PC-3 (cell line): Measurements from ENCODE around the gene PXT1. TPM values are rescaled to one million over a fixed set of nuclear protein-coding genes. Genes with fewer than 3 reads are reported as not detected.

Experiments
- ATAC-seq: fragments of 200-7000 bp; cut with Tn5 transposase; 2 replicates; pipeline ENCODE4 v1.9.1; 2020; ENCODE audit warnings: mild to moderate bottlenecking, moderate library complexity
- BruUV-seq: library from RNA; stranded (reverse); fragments of 400-500 nt; replicated peaks from 2 replicates; lab custom pipeline; 2021; lab: Mats Ljungman, UMichigan
- CTCF ChIA-PET: fragments of 300-600 bp; sonication (Branson Sonifier 250); formaldehyde crosslinking; loops from one replicate; lab custom pipeline; 2022; ENCODE audit warnings: antibody characterized with exemption; lab: Charles Lee
- POLR2A ChIA-PET: fragments of 300-600 bp; sonication (Branson Sonifier 250); formaldehyde crosslinking; loops from one replicate; lab custom pipeline; 2022; ENCODE audit warnings: antibody characterized with exemption; ENCODE audit not compliant: unreplicated experiment; lab: Charles Lee
- DNase-seq: peaks from one replicate; pipeline ENCODE4 v3.0.0-alpha.2; 2015
- H2AFZ ChIP-seq: fragments of 300-600 bp; sonication (generic); 2 replicates; pipeline ENCODE4 v1.6.0; 2016; ENCODE audit warnings: antibody characterized with exemption, low read length
- H3F3A ChIP-seq: fragments of 300-600 bp; sonication (generic); one replicate; pipeline ENCODE4 v1.6.0; 2017; ENCODE audit warnings: antibody characterized with exemption, low read length, control low read depth, mild to moderate bottlenecking; ENCODE audit not compliant: unreplicated experiment
- H3K27ac ChIP-seq: fragments of 300-600 bp; sonication (generic); 2 replicates; pipeline ENCODE4 v1.5.1; 2016; ENCODE audit warnings: mild to moderate bottlenecking, low read length
- H3K27me3 ChIP-seq: fragments of 300-600 bp; sonication (generic); 2 replicates; pipeline ENCODE4 v1.6.1; 2016; ENCODE audit warnings: low read length, mixed read lengths
- H3K36me3 ChIP-seq: fragments of 300-600 bp; sonication (generic); 2 replicates; pipeline ENCODE4 v1.6.1; 2016; ENCODE audit warnings: low read depth, mixed run types, low read length, mixed read lengths
- H3K4me1 ChIP-seq: fragments of 300-600 bp; sonication (generic); 2 replicates; pipeline ENCODE4 v1.5.1; 2016; ENCODE audit warnings: low read length; ENCODE audit not compliant: insufficient read depth
- H3K4me2 ChIP-seq: fragments of 300-600 bp; sonication (generic); 2 replicates; pipeline ENCODE4 v1.6.0; 2016; ENCODE audit warnings: low read length
- H3K4me3 ChIP-seq: fragments of 300-600 bp; sonication (generic); 2 replicates; pipeline ENCODE4 v1.5.1; 2016; ENCODE audit warnings: mild to moderate bottlenecking, low read length, mixed read lengths
- H3K79me2 ChIP-seq: fragments of 300-600 bp; sonication (generic); 2 replicates; pipeline ENCODE4 v1.6.1; 2017; ENCODE audit warnings: low read length, mixed read lengths
- H3K9ac ChIP-seq: fragments of 300-600 bp; sonication (generic); 2 replicates; pipeline ENCODE4 v1.6.0; 2016; ENCODE audit warnings: mild to moderate bottlenecking, low read length
- H3K9me2 ChIP-seq: fragments of 300-600 bp; sonication (generic); replicated peaks from 2 replicates; pipeline ENCODE4 v1.6.1; 2016; ENCODE audit warnings: mixed run types, low read length, mixed read lengths
- H3K9me3 ChIP-seq: fragments of 300-600 bp; sonication (generic); 2 replicates; pipeline ENCODE4 v1.6.1; 2016; ENCODE audit warnings: low read length, mixed read lengths
- H4K20me1 ChIP-seq: fragments of 300-600 bp; sonication (generic); 2 replicates; pipeline ENCODE4 v1.6.1; 2016; ENCODE audit warnings: low read length, mixed read lengths
- CTCF ChIP-seq: fragments of 300-600 bp; sonication (generic); conservative IDR thresholded peaks from 2 replicates; pipeline ENCODE4 v1.5.1; 2017; ENCODE audit warnings: antibody characterized with exemption, low read depth, mild to moderate bottlenecking, low read length
- EZH2 ChIP-seq: fragments of 300-600 bp; sonication (generic); IDR thresholded peaks from one replicate; pipeline ENCODE4 v1.6.1; 2017; ENCODE audit warnings: antibody characterized with exemption, mild to moderate bottlenecking, low read length; ENCODE audit not compliant: unreplicated experiment
- EZH2phosphoT487 ChIP-seq: fragments of 300-600 bp; sonication (generic); IDR thresholded peaks from 2 replicates; pipeline ENCODE4 v1.6.1; 2018; ENCODE audit warnings: mild to moderate bottlenecking, antibody characterized with exemption, low read length, borderline replicate concordance
- intact Hi-C: fragments of 100-400 bp; cut with micrococcal nuclease; formaldehyde crosslinking; loops from 2 replicates; pipeline ENCODE4 v1.9.0; 2023
- total RNA-seq: library from RNA; depleted of rRNA; stranded (reverse); fragments of >200 nt; gene quantifications from 2 replicates; pipeline ENCODE4 v1.2.3, GENCODE V29; 2014

The PXT1 gene
- total RNA-seq, 1 experiment from 2014 or later, result not detected

- intact Hi-C loops, result no loop called here
- H3K36me3 ChIP-seq, result peaks cover 11% of the 10 kb centered on the region
- ATAC-seq, result no peak
- BruUV-seq, result TSS peak; percentile 2
- no peak for DNase-seq
- H3K9ac ChIP-seq, result no peak overlapping the region
- peaks cover 74% of the 10 kb centered on the region for H3K79me2 ChIP-seq
- H3K4me1 ChIP-seq, result peaks cover 27% of the 10 kb centered on the region
- H3K4me3 ChIP-seq, result no peak overlapping the region
- no peaks in the 10 kb centered on the region for H3K27me3 ChIP-seq
- no peaks in the 10 kb centered on the region for H3K9me3 ChIP-seq
- no peaks in the 10 kb centered on the region for H3K9me2 ChIP-seq
- H3K27ac ChIP-seq, result no peak overlapping the region
- peaks cover 2% of the 10 kb centered on the region for H3F3A ChIP-seq
- H2AFZ ChIP-seq, result no peak overlapping the region
- TF ChIP-seq EZH2phosphoT487 (no peak), CTCF (no peak), EZH2 (no peak)
- no peak overlapping the region for H3K4me2 ChIP-seq
- CTCF ChIA-PET, result no interaction called here
- POLR2A ChIA-PET, result no interaction called here
- H4K20me1 ChIP-seq, result no peaks in the 10 kb centered on the region
These were observed 3.0 kb upstream of the PXT1 start for GRCh38 chr6:36445621-36446020.

- intact Hi-C loops, result loop anchor here (5.0 kb wide), 1 partner anchor 163 kb away; no protein-coding TSS in a partner anchor
These were observed 1.8 kb upstream of the PXT1 start for GRCh38 chr6:36444470-36444869.

More at GRCh38 chr6:36444470-36444869, 1.8 kb upstream of the PXT1 start:
- BruUV-seq, result no TSS peak
- TF ChIP-seq CTCF, result no peak
- TF ChIP-seq EZH2phosphoT487, result no peak
- TF ChIP-seq EZH2, result no peak
- ATAC-seq, result no peak
- no peaks in the 10 kb centered on the region for H3K9me3 ChIP-seq
- peak overlapping the region; percentile 93; the same call in 1 of the 2 replicates for H2AFZ ChIP-seq
- H3K79me2 ChIP-seq, result peaks cover 65% of the 10 kb centered on the region
- H3K36me3 ChIP-seq, result peaks cover 11% of the 10 kb centered on the region
- H4K20me1 ChIP-seq, result no peaks in the 10 kb centered on the region
- H3K4me3 ChIP-seq, result peak overlapping the region; percentile 97
- CTCF ChIA-PET, result no interaction called here
- no peak for DNase-seq
- H3K27ac ChIP-seq, result no peak overlapping the region
- H3K27me3 ChIP-seq, result no peaks in the 10 kb centered on the region
- POLR2A ChIA-PET, result no interaction called here
- peak overlapping the region; percentile 80 for H3K4me2 ChIP-seq
- H3K9me2 ChIP-seq, result no peaks in the 10 kb centered on the region
- peaks cover 4% of the 10 kb centered on the region for H3F3A ChIP-seq
- peaks cover 29% of the 10 kb centered on the region for H3K4me1 ChIP-seq
- peak overlapping the region; percentile 94; the same call in 1 of the 2 replicates for H3K9ac ChIP-seq
